ENCODE data around the gene USP46. TPM values are rescaled to one million over a fixed set of nuclear protein-coding genes. Genes with fewer than 3 reads are reported as not detected.

USP46 gene
- total and polyA plus RNA-seq, 2 experiments from 2014 or later, result 17.8 to 34.0 TPM

GRCh38 chr4:52646096-52646495 is 13.0 kb downstream of the USP46 start:
- Histone ChIP-seq H3K79me2 (peaks cover 98% of the 10 kb centered on the region), H4K20me1 (ENCODE audit: insufficient read depth, poor library complexity, severe bottlenecking) (peaks cover 6% of the 10 kb centered on the region), H3K36me3 (replicated peaks; ENCODE audit: insufficient read depth, low read depth) (no peaks in the 10 kb centered on the region), H3K9me2 (replicated peaks; ENCODE audit: insufficient read depth) (no peaks in the 10 kb centered on the region), H3K27ac (no peak overlapping the region), H2AFZ (no peak overlapping the region), H3K27me3 (no peaks in the 10 kb centered on the region), H3K9me3 (ENCODE audit: low read depth) (no peaks in the 10 kb centered on the region), H3K4me1 (ENCODE audit: insufficient read depth) (peaks cover 24% of the 10 kb centered on the region), H3K4me3 (no peak overlapping the region), H3K4me2 (no peak overlapping the region)
- no peak for DNase-seq (ENCODE audit: low spot score)
- TF ChIP-seq EZH2 (IDR thresholded peaks at IDR 0.05; ENCODE audit: borderline replicate concordance) (no peak), EZH2phosphoT487 (IDR thresholded peaks at IDR 0.05; ENCODE audit: low read depth, severe bottlenecking, unreplicated experiment) (no peak), CTCF (IDR thresholded peaks at IDR 0.05; ENCODE audit: poor library complexity) (no peak)
- 98% methylated on average over 3 of the region's 3 CpGs for WGBS (ENCODE audit: low lambda C conversion rate, missing lambda C conversion rate)

- no peak for DNase-seq (ENCODE audit: low spot score)
- no peaks in the 10 kb centered on the region for H3K9me2 ChIP-seq (replicated peaks; ENCODE audit: insufficient read depth)
- no peak overlapping the region for H3K4me3 ChIP-seq
- H3K27me3 ChIP-seq, result no peaks in the 10 kb centered on the region
- TF ChIP-seq CTCF (IDR thresholded peaks at IDR 0.05; ENCODE audit: poor library complexity), result no peak
- TF ChIP-seq EZH2phosphoT487 (IDR thresholded peaks at IDR 0.05; ENCODE audit: low read depth, severe bottlenecking, unreplicated experiment), result no peak
- no peak for TF ChIP-seq EZH2 (IDR thresholded peaks at IDR 0.05; ENCODE audit: borderline replicate concordance)
- H4K20me1 ChIP-seq (ENCODE audit: insufficient read depth, poor library complexity, severe bottlenecking), result peaks cover 10% of the 10 kb centered on the region
- no peaks in the 10 kb centered on the region for H3K9me3 ChIP-seq (ENCODE audit: low read depth)
- no peak overlapping the region for H3K4me2 ChIP-seq
- no peak overlapping the region for H3K27ac ChIP-seq
- peaks cover 31% of the 10 kb centered on the region for H3K4me1 ChIP-seq (ENCODE audit: insufficient read depth)
- peaks cover 93% of the 10 kb centered on the region for H3K79me2 ChIP-seq
- no peak overlapping the region for H2AFZ ChIP-seq
- no peaks in the 10 kb centered on the region for H3K36me3 ChIP-seq (replicated peaks; ENCODE audit: insufficient read depth, low read depth)
Observed at GRCh38 chr4:52645300-52645699, 13.8 kb downstream of the USP46 start.

GRCh38 chr4:52643785-52644244 is 15.3 kb downstream of the USP46 start:
- Histone ChIP-seq H4K20me1 (ENCODE audit: insufficient read depth, poor library complexity, severe bottlenecking) (peaks cover 14% of the 10 kb centered on the region), H3K27ac (peak overlapping the region; percentile 14), H3K9me3 (ENCODE audit: low read depth) (no peaks in the 10 kb centered on the region), H3K79me2 (peaks cover 93% of the 10 kb centered on the region), H3K9me2 (replicated peaks; ENCODE audit: insufficient read depth) (no peaks in the 10 kb centered on the region), H3K36me3 (replicated peaks; ENCODE audit: insufficient read depth, low read depth) (no peaks in the 10 kb centered on the region), H3K4me3 (no peak overlapping the region), H2AFZ (no peak overlapping the region), H3K4me1 (ENCODE audit: insufficient read depth) (peaks cover 31% of the 10 kb centered on the region), H3K27me3 (no peaks in the 10 kb centered on the region), H3K4me2 (no peak overlapping the region)
- TF ChIP-seq EZH2 (IDR thresholded peaks at IDR 0.05; ENCODE audit: borderline replicate concordance), result no peak
- TF ChIP-seq CTCF (IDR thresholded peaks at IDR 0.05; ENCODE audit: poor library complexity), result no peak
- TF ChIP-seq EZH2phosphoT487 (IDR thresholded peaks at IDR 0.05; ENCODE audit: low read depth, severe bottlenecking, unreplicated experiment), result no peak
- WGBS (ENCODE audit: low lambda C conversion rate, missing lambda C conversion rate), result 62% methylated on average over 4 of the region's 4 CpGs
- peak; percentile 56 for DNase-seq (ENCODE audit: low spot score)

GRCh38 chr4:52643190-52643589 is 15.9 kb downstream of the USP46 start:
- DNase-seq (ENCODE audit: low spot score), result no peak
- H3K4me3 ChIP-seq, result no peak overlapping the region
- H3K9me3 ChIP-seq (ENCODE audit: low read depth), result no peaks in the 10 kb centered on the region
- peaks cover 14% of the 10 kb centered on the region for H4K20me1 ChIP-seq (ENCODE audit: insufficient read depth, poor library complexity, severe bottlenecking)
- H3K4me2 ChIP-seq, result no peak overlapping the region
- TF ChIP-seq CTCF (IDR thresholded peaks at IDR 0.05; ENCODE audit: poor library complexity) (no peak), EZH2 (IDR thresholded peaks at IDR 0.05; ENCODE audit: borderline replicate concordance) (no peak), EZH2phosphoT487 (IDR thresholded peaks at IDR 0.05; ENCODE audit: low read depth, severe bottlenecking, unreplicated experiment) (no peak)
- WGBS (ENCODE audit: low lambda C conversion rate, missing lambda C conversion rate), result 87% methylated on average over 2 of the region's 2 CpGs
- H3K79me2 ChIP-seq, result peaks cover 93% of the 10 kb centered on the region
- no peak overlapping the region for H2AFZ ChIP-seq
- H3K27me3 ChIP-seq, result no peaks in the 10 kb centered on the region
- H3K9me2 ChIP-seq (replicated peaks; ENCODE audit: insufficient read depth), result no peaks in the 10 kb centered on the region
- H3K36me3 ChIP-seq (replicated peaks; ENCODE audit: insufficient read depth, low read depth), result no peaks in the 10 kb centered on the region
- peak overlapping the region; percentile 14 for H3K27ac ChIP-seq
- H3K4me1 ChIP-seq (ENCODE audit: insufficient read depth), result peaks cover 31% of the 10 kb centered on the region

Measured in hepatocyte (in vitro differentiated cells).